Measurements from ENCODE around the gene LNPK.

DNA sequence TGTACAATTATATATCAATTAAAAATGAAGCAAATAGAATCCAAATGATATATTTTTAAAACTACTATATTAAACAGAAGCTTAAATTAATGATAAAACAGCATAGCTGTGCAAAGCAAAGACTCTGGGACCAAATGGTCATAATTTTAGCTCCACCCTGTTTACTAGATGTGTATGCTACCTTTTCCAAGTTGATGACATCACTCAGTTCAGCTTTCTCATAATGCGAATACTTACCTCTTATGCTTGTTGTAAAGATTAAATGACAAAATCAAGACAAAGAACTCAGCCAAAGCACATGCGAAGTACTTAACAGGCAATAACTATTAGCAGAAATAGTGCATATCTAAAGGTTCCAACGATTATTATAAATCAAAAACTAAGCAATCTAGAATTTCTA is 51.6 kb downstream of the LNPK start:
- TF ChIP-seq POLR2A (IDR thresholded peaks at IDR 0.05; ENCODE audit: low read depth, low read length) (no peak), POLR2AphosphoS5 (IDR thresholded peaks at IDR 0.05; ENCODE audit: low read depth, low read length) (no peak), TAF1 (IDR thresholded peaks at IDR 0.05; ENCODE audit: low read depth, low read length) (no peak), SPI1 (IDR thresholded peaks at IDR 0.05; ENCODE audit: low read depth, low read length) (no peak), POU2F2 (IDR thresholded peaks at IDR 0.05; ENCODE audit: low read depth, low read length) (no peak), PAX5 (IDR thresholded peaks at IDR 0.05; ENCODE audit: insufficient read depth, low read length, severe bottlenecking) (no peak)
